ENCODE measurements around the gene BTRC.

Gene BTRC

GRCh38 chr10:101493249-101493648 is 139.3 kb downstream of the BTRC start:
- peaks cover 10% of the 10 kb centered on the region for H3K4me1 ChIP-seq (ENCODE audit: control insufficient read depth, insufficient read depth, low read length)
- no peak overlapping the region for H3K4me3 ChIP-seq (ENCODE audit: low read depth, low read length)
- H3K27me3 ChIP-seq (ENCODE audit: control insufficient read depth, insufficient read depth, low read length) = no peaks in the 10 kb centered on the region
- no peak overlapping the region for H3K9ac ChIP-seq (ENCODE audit: low read depth, low read length)
- no peaks in the 10 kb centered on the region for H3K9me3 ChIP-seq (ENCODE audit: control insufficient read depth, insufficient read depth, low read length)
- no peaks in the 10 kb centered on the region for H3K36me3 ChIP-seq (ENCODE audit: control insufficient read depth, insufficient read depth, low read length)

- no peak overlapping the region for H3K4me3 ChIP-seq (ENCODE audit: low read depth, low read length)
- peaks cover 10% of the 10 kb centered on the region for H3K4me1 ChIP-seq (ENCODE audit: control insufficient read depth, insufficient read depth, low read length)
- H3K27me3 ChIP-seq (ENCODE audit: control insufficient read depth, insufficient read depth, low read length) = no peaks in the 10 kb centered on the region
- no peaks in the 10 kb centered on the region for H3K9me3 ChIP-seq (ENCODE audit: control insufficient read depth, insufficient read depth, low read length)
- no peaks in the 10 kb centered on the region for H3K36me3 ChIP-seq (ENCODE audit: control insufficient read depth, insufficient read depth, low read length)
- no peak overlapping the region for H3K9ac ChIP-seq (ENCODE audit: low read depth, low read length)
Measured at GRCh38 chr10:101493782-101494281, 139.9 kb downstream of the BTRC start.

- H3K9ac ChIP-seq (ENCODE audit: low read depth, low read length) = no peak overlapping the region
- no peaks in the 10 kb centered on the region for H3K27me3 ChIP-seq (ENCODE audit: control insufficient read depth, insufficient read depth, low read length)
- H3K9me3 ChIP-seq (ENCODE audit: control insufficient read depth, insufficient read depth, low read length) = no peaks in the 10 kb centered on the region
- no peak overlapping the region for H3K4me3 ChIP-seq (ENCODE audit: low read depth, low read length)
- peaks cover 6% of the 10 kb centered on the region for H3K4me1 ChIP-seq (ENCODE audit: control insufficient read depth, insufficient read depth, low read length)
- H3K36me3 ChIP-seq (ENCODE audit: control insufficient read depth, insufficient read depth, low read length) = no peaks in the 10 kb centered on the region
Measured at GRCh38 chr10:101494650-101495049, 140.7 kb downstream of the BTRC start.

GRCh38 chr10:101495324-101495925 is 141.5 kb downstream of the BTRC start:
- no peaks in the 10 kb centered on the region for H3K27me3 ChIP-seq (ENCODE audit: control insufficient read depth, insufficient read depth, low read length)
- no peaks in the 10 kb centered on the region for H3K9me3 ChIP-seq (ENCODE audit: control insufficient read depth, insufficient read depth, low read length)
- no peaks in the 10 kb centered on the region for H3K4me1 ChIP-seq (ENCODE audit: control insufficient read depth, insufficient read depth, low read length)
- H3K36me3 ChIP-seq (ENCODE audit: control insufficient read depth, insufficient read depth, low read length) = no peaks in the 10 kb centered on the region
- H3K4me3 ChIP-seq (ENCODE audit: low read depth, low read length) = no peak overlapping the region
- no peak overlapping the region for H3K9ac ChIP-seq (ENCODE audit: low read depth, low read length)

GRCh38 chr10:101504438-101504837 is 150.5 kb downstream of the BTRC start:
- H3K9ac ChIP-seq (ENCODE audit: low read depth, low read length) = no peak overlapping the region
- no peaks in the 10 kb centered on the region for H3K36me3 ChIP-seq (ENCODE audit: control insufficient read depth, insufficient read depth, low read length)
- H3K4me1 ChIP-seq (ENCODE audit: control insufficient read depth, insufficient read depth, low read length) = no peaks in the 10 kb centered on the region
- H3K27me3 ChIP-seq (ENCODE audit: control insufficient read depth, insufficient read depth, low read length) = no peaks in the 10 kb centered on the region
- H3K4me3 ChIP-seq (ENCODE audit: low read depth, low read length) = no peak overlapping the region
- no peaks in the 10 kb centered on the region for H3K9me3 ChIP-seq (ENCODE audit: control insufficient read depth, insufficient read depth, low read length)

- H3K9me3 ChIP-seq (ENCODE audit: control insufficient read depth, insufficient read depth, low read length) = no peaks in the 10 kb centered on the region
- no peaks in the 10 kb centered on the region for H3K4me1 ChIP-seq (ENCODE audit: control insufficient read depth, insufficient read depth, low read length)
- H3K27me3 ChIP-seq (ENCODE audit: control insufficient read depth, insufficient read depth, low read length) = no peaks in the 10 kb centered on the region
- no peaks in the 10 kb centered on the region for H3K36me3 ChIP-seq (ENCODE audit: control insufficient read depth, insufficient read depth, low read length)
- H3K9ac ChIP-seq (ENCODE audit: low read depth, low read length) = no peak overlapping the region
- H3K4me3 ChIP-seq (ENCODE audit: low read depth, low read length) = no peak overlapping the region
Measured at GRCh38 chr10:101506829-101507661, 153.1 kb downstream of the BTRC start.

- Histone ChIP-seq H3K27me3 (ENCODE audit: control insufficient read depth, insufficient read depth, low read length) (no peaks in the 10 kb centered on the region), H3K4me3 (ENCODE audit: low read depth, low read length) (no peak overlapping the region), H3K9me3 (ENCODE audit: control insufficient read depth, insufficient read depth, low read length) (no peaks in the 10 kb centered on the region), H3K36me3 (ENCODE audit: control insufficient read depth, insufficient read depth, low read length) (no peaks in the 10 kb centered on the region), H3K9ac (ENCODE audit: low read depth, low read length) (no peak overlapping the region), H3K4me1 (ENCODE audit: control insufficient read depth, insufficient read depth, low read length) (no peaks in the 10 kb centered on the region)
Measured at GRCh38 chr10:101507828-101508227, 153.9 kb downstream of the BTRC start.

- H3K9ac ChIP-seq (ENCODE audit: low read depth, low read length) = no peak overlapping the region
- no peaks in the 10 kb centered on the region for H3K4me1 ChIP-seq (ENCODE audit: control insufficient read depth, insufficient read depth, low read length)
- no peak overlapping the region for H3K4me3 ChIP-seq (ENCODE audit: low read depth, low read length)
- H3K36me3 ChIP-seq (ENCODE audit: control insufficient read depth, insufficient read depth, low read length) = no peaks in the 10 kb centered on the region
- no peaks in the 10 kb centered on the region for H3K9me3 ChIP-seq (ENCODE audit: control insufficient read depth, insufficient read depth, low read length)
- H3K27me3 ChIP-seq (ENCODE audit: control insufficient read depth, insufficient read depth, low read length) = no peaks in the 10 kb centered on the region
Measured at GRCh38 chr10:101511938-101512337, 158.0 kb downstream of the BTRC start.

GRCh38 chr10:101512738-101513137 is 158.8 kb downstream of the BTRC start:
- H3K4me3 ChIP-seq (ENCODE audit: low read depth, low read length) = no peak overlapping the region
- H3K9ac ChIP-seq (ENCODE audit: low read depth, low read length) = no peak overlapping the region
- H3K36me3 ChIP-seq (ENCODE audit: control insufficient read depth, insufficient read depth, low read length) = no peaks in the 10 kb centered on the region
- H3K4me1 ChIP-seq (ENCODE audit: control insufficient read depth, insufficient read depth, low read length) = no peaks in the 10 kb centered on the region
- no peaks in the 10 kb centered on the region for H3K27me3 ChIP-seq (ENCODE audit: control insufficient read depth, insufficient read depth, low read length)
- H3K9me3 ChIP-seq (ENCODE audit: control insufficient read depth, insufficient read depth, low read length) = no peaks in the 10 kb centered on the region

- H3K27me3 ChIP-seq (ENCODE audit: control insufficient read depth, insufficient read depth, low read length) = no peaks in the 10 kb centered on the region
- H3K4me3 ChIP-seq (ENCODE audit: low read depth, low read length) = no peak overlapping the region
- no peaks in the 10 kb centered on the region for H3K9me3 ChIP-seq (ENCODE audit: control insufficient read depth, insufficient read depth, low read length)
- no peak overlapping the region for H3K9ac ChIP-seq (ENCODE audit: low read depth, low read length)
- no peaks in the 10 kb centered on the region for H3K36me3 ChIP-seq (ENCODE audit: control insufficient read depth, insufficient read depth, low read length)
- H3K4me1 ChIP-seq (ENCODE audit: control insufficient read depth, insufficient read depth, low read length) = no peaks in the 10 kb centered on the region
Measured at GRCh38 chr10:101513733-101514132, 159.8 kb downstream of the BTRC start.

- peaks cover 3% of the 10 kb centered on the region for H3K4me1 ChIP-seq (ENCODE audit: control insufficient read depth, insufficient read depth, low read length)
- no peak overlapping the region for H3K4me3 ChIP-seq (ENCODE audit: low read depth, low read length)
- H3K9me3 ChIP-seq (ENCODE audit: control insufficient read depth, insufficient read depth, low read length) = no peaks in the 10 kb centered on the region
- no peaks in the 10 kb centered on the region for H3K27me3 ChIP-seq (ENCODE audit: control insufficient read depth, insufficient read depth, low read length)
- no peak overlapping the region for H3K9ac ChIP-seq (ENCODE audit: low read depth, low read length)
- no peaks in the 10 kb centered on the region for H3K36me3 ChIP-seq (ENCODE audit: control insufficient read depth, insufficient read depth, low read length)
Measured at GRCh38 chr10:101525848-101526247, 171.9 kb downstream of the BTRC start.

- no peaks in the 10 kb centered on the region for H3K36me3 ChIP-seq (ENCODE audit: control insufficient read depth, insufficient read depth, low read length)
- peaks cover 3% of the 10 kb centered on the region for H3K4me1 ChIP-seq (ENCODE audit: control insufficient read depth, insufficient read depth, low read length)
- H3K9me3 ChIP-seq (ENCODE audit: control insufficient read depth, insufficient read depth, low read length) = no peaks in the 10 kb centered on the region
- no peak overlapping the region for H3K9ac ChIP-seq (ENCODE audit: low read depth, low read length)
- no peaks in the 10 kb centered on the region for H3K27me3 ChIP-seq (ENCODE audit: control insufficient read depth, insufficient read depth, low read length)
- H3K4me3 ChIP-seq (ENCODE audit: low read depth, low read length) = no peak overlapping the region
Measured at GRCh38 chr10:101529207-101529606, 175.2 kb downstream of the BTRC start.

Measured in iPS-15b (cell line).